Lower leg skin (tissue), 3 donors: ENCODE results near the gene RNF213.

Source experiments
- POLR2A ChIP-seq, 2 donors: fragments of 450-650 bp; IDR thresholded peaks; one replicate each; pipeline ENCODE4 v1.6.1; 2016 to 2017; ENCODE audit warnings: antibody characterized with exemption in 2 of 2, mild to moderate bottlenecking in 1 of 2, moderate library complexity in 1 of 2
- TF ChIP-seq, protein P1 (sequence below), 3 donors: fragments of 450-650 bp; IDR thresholded peaks; one replicate each; pipeline ENCODE4 v1.5.1; 2016; ENCODE audit warnings: antibody characterized with exemption in 3 of 3, mild to moderate bottlenecking in 3 of 3, moderate library complexity in 2 of 3

DNA sequence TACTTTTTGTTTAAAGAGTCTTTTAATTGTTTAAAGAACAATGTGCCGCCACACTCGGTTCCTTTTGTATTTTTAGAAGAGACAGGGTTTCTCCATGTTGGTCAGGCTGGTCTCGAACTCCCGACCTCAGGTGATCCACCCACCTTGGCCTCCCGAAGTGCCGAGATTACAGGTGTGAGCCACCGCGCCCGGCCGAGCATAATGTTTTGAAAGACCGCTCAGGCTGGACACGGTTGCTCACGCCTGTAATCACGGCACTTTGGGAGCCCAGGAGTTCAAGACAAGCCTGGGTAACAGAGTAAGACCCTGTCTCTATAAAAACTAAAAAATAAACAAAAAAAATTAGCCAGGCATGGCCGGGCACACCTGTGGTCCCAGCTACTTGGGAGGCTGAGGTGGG is 59.8 kb downstream of the RNF213 start:
- TF ChIP-seq, protein P1, sequence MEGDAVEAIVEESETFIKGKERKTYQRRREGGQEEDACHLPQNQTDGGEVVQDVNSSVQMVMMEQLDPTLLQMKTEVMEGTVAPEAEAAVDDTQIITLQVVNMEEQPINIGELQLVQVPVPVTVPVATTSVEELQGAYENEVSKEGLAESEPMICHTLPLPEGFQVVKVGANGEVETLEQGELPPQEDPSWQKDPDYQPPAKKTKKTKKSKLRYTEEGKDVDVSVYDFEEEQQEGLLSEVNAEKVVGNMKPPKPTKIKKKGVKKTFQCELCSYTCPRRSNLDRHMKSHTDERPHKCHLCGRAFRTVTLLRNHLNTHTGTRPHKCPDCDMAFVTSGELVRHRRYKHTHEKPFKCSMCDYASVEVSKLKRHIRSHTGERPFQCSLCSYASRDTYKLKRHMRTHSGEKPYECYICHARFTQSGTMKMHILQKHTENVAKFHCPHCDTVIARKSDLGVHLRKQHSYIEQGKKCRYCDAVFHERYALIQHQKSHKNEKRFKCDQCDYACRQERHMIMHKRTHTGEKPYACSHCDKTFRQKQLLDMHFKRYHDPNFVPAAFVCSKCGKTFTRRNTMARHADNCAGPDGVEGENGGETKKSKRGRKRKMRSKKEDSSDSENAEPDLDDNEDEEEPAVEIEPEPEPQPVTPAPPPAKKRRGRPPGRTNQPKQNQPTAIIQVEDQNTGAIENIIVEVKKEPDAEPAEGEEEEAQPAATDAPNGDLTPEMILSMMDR (IDR thresholded peaks at IDR 0.05) = no peak
- no peak for TF ChIP-seq POLR2A (IDR thresholded peaks at IDR 0.05)
